ENCODE data around the gene GALNS. TPM values are rescaled to one million over a fixed set of nuclear protein-coding genes. Genes with fewer than 3 reads are reported as not detected.

Gene GALNS
- total and polyA plus RNA-seq, 9 donors: 14.0 to 40.4 (median 21.6) TPM

- Histone ChIP-seq H3K4me3 (peak within 1 kb of the TSS; percentile 65), H3K27ac (peak within 1 kb of the TSS; percentile 93 to 95), H3K36me3 (no peaks in the 10 kb centered on the region), H3K9me3 (no peaks in the 10 kb centered on the region), H3K4me1 (ENCODE audit: insufficient read depth) (peaks cover 7% of the 10 kb centered on the region), H3K27me3 (no peaks in the 10 kb centered on the region)
- DNase-seq: peak; percentile 95 to 99 (median 97)
- WGBS, 3 donors: 0 to 1% (median 0%) methylated on average over 61 to 84 of the region's 84 CpGs
- intact Hi-C loops (cut with DNase I): loop anchor here in 2 of 4 donors (1.0 to 5.0 kb wide), 4 partner anchors 9 to 73 kb away; partner anchors contain the start of genes GALNS (in 2 of the 2), TRAPPC2L (in 2 of the 2) and CDT1 (in 1 of the 2)
- TF ChIP-seq CTCF (IDR thresholded peaks at IDR 0.05) (peak in 2 of 3 donors; percentile 37 to 55), POLR2A (IDR thresholded peaks at IDR 0.05) (peak; percentile 73), EP300 (IDR thresholded peaks at IDR 0.05) (no peak)
Measured at GRCh38 chr16:88811769-88812512, 44.8 kb downstream of the GALNS start, which contains the start of gene APRT. Gene APRT (minus strand): TSS chr16:88811928. CDS start chr16:88811899, 29 bp downstream.

GRCh38 chr16:88810912-88811768 lies 45.6 kb downstream of the GALNS start:
- Histone ChIP-seq H3K4me1 (ENCODE audit: insufficient read depth) (peaks cover 7% of the 10 kb centered on the region), H3K27ac (peak overlapping the region; percentile 56 to 93), H3K36me3 (no peaks in the 10 kb centered on the region), H3K4me3 (peak overlapping the region; percentile 65), H3K9me3 (no peaks in the 10 kb centered on the region), H3K27me3 (no peaks in the 10 kb centered on the region)
- 1% methylated on average over 43 to 65 of the region's 65 CpGs for WGBS, 3 donors
- no peak for TF ChIP-seq EP300 (IDR thresholded peaks at IDR 0.05)
- peak; percentile 88 for TF ChIP-seq POLR2A (IDR thresholded peaks at IDR 0.05)
- peak; percentile 82 to 91 (median 86) for DNase-seq
- intact Hi-C loops (cut with DNase I): loop anchor here in 2 of 4 donors (1.0 to 5.0 kb wide), 2 partner anchors 8 to 46 kb away; partner anchors contain the start of genes CDT1 (in 1 of the 2), GALNS (in 1 of the 2) and TRAPPC2L (in 1 of the 2)

- TF ChIP-seq EP300 (IDR thresholded peaks at IDR 0.05) (no peak), POLR2A (IDR thresholded peaks at IDR 0.05) (no peak), CTCF (IDR thresholded peaks at IDR 0.05) (no peak)
Measured at GRCh38 chr16:88810166-88810911, 46.4 kb downstream of the GALNS start.

GRCh38 chr16:88809676-88810165 lies 47.0 kb downstream of the GALNS start:
- Histone ChIP-seq H3K27me3 (no peaks in the 10 kb centered on the region), H3K36me3 (no peaks in the 10 kb centered on the region), H3K9me3 (no peaks in the 10 kb centered on the region), H3K27ac (no peak overlapping the region), H3K4me1 (ENCODE audit: insufficient read depth) (peaks cover 7% of the 10 kb centered on the region), H3K4me3 (no peak overlapping the region)
- intact Hi-C loops (cut with DNase I): loop anchor here in 1 of 4 donors (5.0 kb wide), 1 partner anchor 48 kb away; the partner anchor contains the start of genes GALNS and TRAPPC2L
- DNase-seq: no peak
- no peak for TF ChIP-seq CTCF (IDR thresholded peaks at IDR 0.05)
- no peak for TF ChIP-seq POLR2A (IDR thresholded peaks at IDR 0.05)
- no peak for TF ChIP-seq EP300 (IDR thresholded peaks at IDR 0.05)
- 69 to 73% (median 72%) methylated on average over 6 to 10 of the region's 10 CpGs for WGBS, 3 donors

More at GRCh38 chr16:88810166-88810911, 46.4 kb downstream of the GALNS start:
- peaks cover 7% of the 10 kb centered on the region for H3K4me1 ChIP-seq (ENCODE audit: insufficient read depth)
- no peaks in the 10 kb centered on the region for H3K27me3 ChIP-seq
- H3K27ac ChIP-seq: peak overlapping the region in 1 of 2 donors; percentile 93
- 17 to 18% (median 17%) methylated on average over 12 of the region's 12 CpGs for WGBS, 3 donors
- H3K9me3 ChIP-seq: no peaks in the 10 kb centered on the region
- H3K4me3 ChIP-seq: peak overlapping the region; percentile 65
- DNase-seq: no peak
- H3K36me3 ChIP-seq: no peaks in the 10 kb centered on the region
- intact Hi-C loops (cut with DNase I): loop anchor here in 1 of 4 donors (5.0 kb wide), 1 partner anchor 47 kb away; the partner anchor contains the start of genes GALNS and TRAPPC2L
